Measurements from ENCODE around the gene TRIP10.
"Not testable (repeated sequence)": the region's sequence is repeated elsewhere in the genome, so short reads cannot be mapped to it uniquely, and the experiment has no call there.

The TRIP10 gene

GRCh38 chr19:6743714-6744380 is 4.4 kb downstream of the TRIP10 start:
- DNase-seq = no peak

GRCh38 chr19:6744381-6745301 is 5.2 kb downstream of the TRIP10 start:
- no peak for DNase-seq

DNA sequence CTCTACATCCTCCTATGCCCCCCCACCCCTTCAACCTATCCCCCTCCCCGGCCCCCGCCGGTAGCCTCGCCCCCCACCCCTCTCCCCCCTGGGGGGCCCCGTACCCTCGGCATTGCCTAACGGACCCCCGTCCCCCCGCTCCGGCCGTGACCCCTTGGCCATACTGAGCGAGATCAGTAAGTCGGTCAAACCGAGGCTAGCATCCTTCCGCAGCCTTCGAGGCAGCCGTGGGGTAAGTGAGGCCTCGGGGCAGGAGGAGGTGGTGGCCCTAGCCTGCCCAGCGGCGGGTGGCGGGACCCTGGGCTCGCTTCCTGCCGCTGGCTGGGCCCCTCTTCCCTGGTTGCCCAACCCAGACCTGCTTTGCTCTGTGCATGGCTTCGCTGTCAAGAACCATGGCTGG is 6.5 kb downstream of the TRIP10 start:
- DNase-seq = no peak

DNA sequence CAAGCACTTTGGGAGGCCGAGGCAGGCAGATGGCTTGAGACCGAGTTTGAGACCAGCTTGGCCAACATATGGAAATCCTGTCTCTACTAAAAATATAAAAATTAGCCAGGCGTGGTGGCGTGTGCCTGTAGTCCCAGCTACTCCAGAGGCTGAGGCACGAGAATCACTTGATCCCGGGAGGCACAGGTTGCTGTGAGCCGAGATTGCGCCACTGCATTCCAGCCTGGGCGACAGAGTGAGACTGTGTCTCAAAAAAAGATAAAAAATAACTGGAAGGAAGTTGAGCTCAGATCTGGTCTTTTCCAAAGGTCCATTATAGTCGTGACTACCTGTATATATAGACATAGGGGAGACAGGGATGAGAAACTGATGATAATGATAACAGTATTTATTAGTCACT is 9.1 kb downstream of the TRIP10 start:
- DNase-seq = not testable (repeated sequence)

DNA sequence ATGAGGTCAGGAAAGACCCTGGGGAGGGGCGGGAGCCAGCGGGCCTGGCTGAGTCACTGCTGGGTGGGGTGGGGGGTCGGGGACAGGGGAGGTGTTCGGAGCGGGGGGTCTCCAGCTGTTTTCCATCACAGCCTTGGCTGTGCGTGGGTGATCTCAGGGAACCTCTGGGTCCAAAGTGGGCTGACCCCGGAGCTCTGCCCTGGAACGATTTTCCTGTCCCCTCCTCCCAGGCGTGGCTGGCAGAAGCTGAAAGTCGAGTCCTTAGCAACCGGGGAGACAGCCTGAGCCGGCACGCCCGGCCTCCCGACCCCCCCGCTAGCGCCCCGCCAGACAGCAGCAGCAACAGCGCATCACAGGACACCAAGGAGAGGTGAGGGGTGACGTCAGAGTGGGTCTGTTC is 10.6 kb downstream of the TRIP10 start:
- no peak for DNase-seq

DNA sequence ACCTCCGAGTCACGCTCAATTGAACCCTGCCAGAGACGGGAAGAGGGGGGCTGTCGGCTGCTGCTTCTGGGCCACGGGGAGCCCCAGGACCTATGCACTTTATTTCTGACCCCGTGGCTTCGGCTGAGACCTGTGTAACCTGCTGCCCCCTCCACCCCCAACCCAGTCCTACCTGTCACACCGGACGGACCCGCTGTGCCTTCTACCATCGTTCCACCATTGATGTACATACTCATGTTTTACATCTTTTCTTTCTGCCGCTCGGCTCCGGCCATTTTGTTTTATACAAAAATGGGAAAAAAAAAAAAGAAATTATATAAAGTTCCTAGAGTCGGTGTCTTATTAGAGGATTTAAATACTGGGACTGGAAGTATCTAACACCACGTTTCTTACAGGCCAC is 11.7 kb downstream of the TRIP10 start:
- DNase-seq = no peak

GRCh38 chr19:6752256-6753177 is 13.0 kb downstream of the TRIP10 start:
- no peak for DNase-seq

GRCh38 chr19:6753178-6754031 is 13.9 kb downstream of the TRIP10 start:
- peak; percentile 91 for DNase-seq

DNA sequence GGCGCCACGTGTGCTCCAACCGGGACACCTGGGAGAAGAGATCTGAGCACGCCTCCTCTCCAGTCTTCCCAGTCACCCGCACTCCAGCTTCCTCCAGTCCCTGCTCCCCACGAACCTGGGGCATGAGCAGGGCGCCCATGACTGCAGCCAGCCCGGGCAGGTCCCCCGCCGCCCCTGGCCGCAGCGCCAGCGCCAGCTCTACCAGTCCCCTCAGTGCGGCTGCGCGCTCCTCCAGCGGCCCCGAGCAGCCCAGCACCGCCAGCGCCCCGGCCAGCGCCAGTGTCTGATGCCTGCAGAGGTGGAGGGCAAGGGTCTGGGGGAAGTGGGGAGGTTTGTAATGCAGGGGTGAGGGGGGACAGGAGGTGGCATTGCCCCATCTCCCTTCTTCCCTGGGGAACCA is 14.7 kb downstream of the TRIP10 start:
- no peak for DNase-seq

GRCh38 chr19:6754653-6755463 is 15.4 kb downstream of the TRIP10 start:
- no peak for DNase-seq

GRCh38 chr19:6760606-6761005 is 21.1 kb downstream of the TRIP10 start:
- DNase-seq = no peak

DNA sequence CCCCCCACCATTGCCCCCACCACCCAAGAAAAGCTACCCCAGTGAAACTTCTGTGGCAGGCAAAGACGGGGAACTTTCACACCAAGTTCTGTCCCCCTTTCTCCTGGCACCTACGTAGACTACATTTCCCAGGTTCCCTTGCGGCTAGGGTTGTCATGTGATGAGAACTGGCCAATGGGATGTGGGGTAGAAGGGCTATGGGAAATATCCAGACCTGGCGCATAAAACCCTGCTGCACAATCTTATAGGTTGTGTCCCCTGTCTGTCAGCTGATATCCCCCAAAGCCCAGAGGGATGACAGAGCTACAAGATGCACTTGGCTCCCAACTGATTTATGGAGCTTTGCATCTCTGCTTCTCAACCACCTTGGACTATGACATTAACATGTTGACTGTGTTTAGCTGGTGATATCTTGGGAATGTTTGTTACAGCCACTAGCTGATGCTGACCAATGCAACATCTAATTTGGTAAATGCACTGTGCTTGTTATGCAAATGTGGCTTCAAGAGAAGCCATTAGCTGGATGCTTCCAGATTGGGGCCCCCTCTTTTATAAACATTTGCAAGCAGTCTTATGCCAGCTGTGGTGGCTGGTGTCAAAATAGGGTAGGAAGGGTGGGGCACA is 21.7 kb downstream of the TRIP10 start:
- peak; percentile 49 for DNase-seq

GRCh38 chr19:6762253-6762797 is 22.8 kb downstream of the TRIP10 start:
- not testable (repeated sequence) for DNase-seq

DNA sequence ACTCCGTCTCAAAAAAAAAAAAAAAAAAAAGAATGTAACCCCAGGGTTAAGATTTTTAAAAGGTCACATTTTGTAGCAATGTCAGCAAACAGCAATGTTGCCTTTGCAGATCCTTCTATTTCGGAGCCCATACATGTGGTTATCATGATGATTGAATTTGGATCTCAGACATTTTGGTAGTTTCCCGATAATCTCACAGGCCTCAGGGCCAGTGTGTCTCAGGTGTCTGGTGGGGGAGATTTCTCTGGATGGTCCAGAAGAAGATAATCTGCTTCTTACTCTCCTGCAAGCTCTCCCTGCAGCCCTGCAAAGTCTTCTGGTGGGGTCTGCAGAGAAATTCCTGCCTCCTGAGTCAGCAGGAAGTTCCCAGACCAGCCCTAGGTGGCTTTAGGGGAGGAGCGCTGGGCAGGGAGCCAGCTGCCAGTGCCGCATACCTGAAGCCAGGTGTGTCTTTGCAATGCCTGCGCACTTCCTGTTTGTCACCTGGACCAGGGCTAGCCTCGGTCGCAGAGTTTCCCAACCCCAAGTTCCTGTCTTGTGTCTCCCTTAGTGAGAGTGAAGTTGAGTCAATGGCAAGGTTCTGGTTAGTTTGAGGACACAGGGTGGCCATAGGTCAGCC is 26.4 kb downstream of the TRIP10 start:
- DNase-seq = no peak

DNA sequence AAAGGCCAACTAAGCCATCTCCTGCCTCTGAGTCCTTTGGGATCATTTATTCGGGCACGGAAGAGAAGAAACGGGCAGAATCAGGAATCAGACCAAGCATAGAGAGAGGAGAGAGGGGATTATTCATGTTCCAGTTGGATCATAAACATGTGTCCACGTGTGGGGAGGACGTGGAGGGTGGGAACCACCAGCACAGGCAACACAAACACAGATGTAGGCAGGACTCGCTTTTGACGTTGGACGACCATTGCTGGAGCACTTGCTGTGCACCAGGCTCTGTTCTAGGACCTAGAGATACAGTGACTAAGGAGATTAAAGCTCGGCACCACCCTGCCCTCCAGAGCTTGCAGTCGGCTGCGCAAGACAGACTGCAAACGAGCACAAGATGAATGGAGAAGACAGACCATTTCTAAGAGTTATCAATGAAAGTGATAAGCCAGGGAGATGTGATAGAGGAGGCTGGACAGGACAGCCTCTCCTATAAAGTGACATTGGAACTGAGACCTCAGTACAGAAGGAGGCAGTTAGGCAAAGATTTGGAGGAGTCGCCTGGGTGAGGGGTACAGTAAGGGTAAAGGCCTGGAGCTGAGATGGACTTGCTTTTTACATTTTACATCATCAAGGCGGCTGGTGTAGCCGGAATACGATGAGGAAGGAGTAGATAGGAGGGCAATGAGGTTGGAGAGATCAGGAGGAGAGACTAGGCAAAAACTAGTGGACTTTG is 27.0 kb downstream of the TRIP10 start:
- DNase-seq = peak; percentile 26

- DNase-seq = no peak
Measured at GRCh38 chr19:6767081-6767356, 27.5 kb downstream of the TRIP10 start.

DNA sequence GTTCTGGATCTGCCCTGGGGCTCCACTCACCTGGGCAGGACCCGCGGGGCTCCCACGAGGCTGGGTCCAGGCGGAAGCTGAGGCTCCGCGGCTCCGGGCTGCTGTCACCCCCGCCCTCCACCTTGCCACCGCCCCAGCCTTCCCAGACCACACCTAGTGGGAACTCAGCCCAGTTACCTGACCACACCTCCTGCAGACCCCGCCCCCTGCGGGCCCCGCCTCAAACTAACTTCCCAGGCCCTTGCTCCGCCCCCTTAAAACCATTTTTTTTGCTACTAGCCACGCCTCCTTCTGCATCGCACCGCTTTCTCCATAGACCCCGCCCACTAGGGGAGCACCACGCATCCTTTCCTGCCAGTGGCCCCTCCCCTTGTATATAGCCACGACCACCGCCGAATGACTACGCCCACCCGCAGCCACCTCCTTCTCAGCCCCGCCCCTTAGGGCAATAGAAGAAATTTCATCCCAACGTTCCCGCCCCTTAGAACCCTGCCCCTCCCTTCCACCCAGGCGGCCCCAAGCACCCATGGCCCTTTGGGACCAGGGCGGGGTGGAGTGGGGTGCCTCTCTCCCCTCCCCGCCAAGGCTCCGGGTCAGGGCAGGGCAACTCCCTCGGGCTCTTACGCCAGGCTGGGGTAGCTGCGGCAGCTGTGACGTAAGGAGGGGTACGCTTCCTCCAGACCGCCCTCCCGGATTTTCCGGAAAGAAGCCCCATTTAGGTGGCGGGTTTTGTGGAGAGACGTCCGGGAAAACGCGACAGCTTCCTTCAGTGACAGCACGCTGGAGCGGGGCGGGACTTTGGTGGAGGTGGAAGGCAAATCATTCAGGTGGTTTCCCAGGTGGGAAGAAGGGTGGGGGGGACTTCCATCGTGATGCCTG is 28.1 kb downstream of the TRIP10 start, which contains the start of gene SH2D3A:
SH2D3A (minus strand) TSS at position 79 of the 879 bp plus-strand sequence. CDS start 3,687 bp downstream, outside the sequence.
- peak; percentile 95 for DNase-seq

DNA sequence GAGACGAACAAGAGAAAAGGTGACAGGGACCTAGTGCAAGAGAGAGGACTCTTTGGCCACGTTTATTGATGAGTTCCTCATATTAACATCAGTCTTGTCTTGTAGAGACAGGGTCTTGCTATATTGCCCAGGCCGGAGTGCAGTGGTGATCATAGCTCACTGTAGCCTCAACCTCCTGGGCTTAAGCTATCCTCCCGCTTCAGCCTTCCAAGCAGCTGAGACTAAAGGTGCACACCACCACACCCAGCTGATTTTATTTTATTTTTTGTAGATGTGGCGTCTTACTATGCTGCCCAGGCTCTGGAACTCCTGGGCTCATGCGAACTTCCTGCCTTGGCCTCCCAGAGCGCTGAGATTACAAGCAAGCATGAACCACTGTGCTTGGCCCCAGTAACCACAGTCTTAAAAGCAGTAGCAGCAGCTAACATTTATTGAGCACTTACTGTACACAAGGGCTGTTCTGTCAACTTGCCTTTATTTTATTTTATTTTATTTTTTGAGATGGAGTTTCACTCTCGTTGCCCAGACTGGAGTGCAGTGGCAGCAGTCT is 28.8 kb downstream of the TRIP10 start:
- DNase-seq = no peak
